GM21786 (cell line): Measurements from ENCODE around the gene ADGRE2.
"Not testable (repeated sequence)": the region's sequence is repeated elsewhere in the genome, so short reads cannot be mapped to it uniquely, and the experiment has no call there.

Source experiments
- ATAC-seq: cut with Tn5 transposase; IDR thresholded peaks from one replicate; pipeline ENCODE4 v1.9.1; 2021; ENCODE audit not compliant: unreplicated experiment

ADGRE2 gene

GRCh38 chr19:14780622-14781225 lies 2.4 kb upstream of the ADGRE2 start:
- not testable (repeated sequence) for ATAC-seq

- no peak for ATAC-seq
Observed at GRCh38 chr19:14779151-14779550, 791 bp upstream of the ADGRE2 start.

- ATAC-seq, result not testable (repeated sequence)
Observed at GRCh38 chr19:14777645-14778044, 715 bp downstream of the ADGRE2 start.

GRCh38 chr19:14775869-14776586 lies 2.3 kb downstream of the ADGRE2 start:
- no peak for ATAC-seq

- not testable (repeated sequence) for ATAC-seq
Observed at GRCh38 chr19:14775326-14775725, 3.0 kb downstream of the ADGRE2 start.

- no peak for ATAC-seq
Observed at GRCh38 chr19:14774373-14774772, 4.0 kb downstream of the ADGRE2 start.

GRCh38 chr19:14773722-14774121 lies 4.6 kb downstream of the ADGRE2 start:
- ATAC-seq, result not testable (repeated sequence)

GRCh38 chr19:14772995-14773394 lies 5.4 kb downstream of the ADGRE2 start:
- no peak for ATAC-seq

- ATAC-seq, result no peak
Observed at GRCh38 chr19:14772467-14772866, 5.9 kb downstream of the ADGRE2 start.

- no peak for ATAC-seq
Observed at GRCh38 chr19:14770944-14771839, 7.2 kb downstream of the ADGRE2 start.

GRCh38 chr19:14770136-14770535 lies 8.2 kb downstream of the ADGRE2 start:
- no peak for ATAC-seq

- ATAC-seq, result no peak
Observed at GRCh38 chr19:14769201-14769600, 9.2 kb downstream of the ADGRE2 start.

GRCh38 chr19:14768001-14768400 lies 10.4 kb downstream of the ADGRE2 start:
- no peak for ATAC-seq

- no peak for ATAC-seq
Observed at GRCh38 chr19:14767466-14767971, 10.8 kb downstream of the ADGRE2 start.

- ATAC-seq, result not testable (repeated sequence)
Observed at GRCh38 chr19:14765841-14766240, 12.5 kb downstream of the ADGRE2 start.

GRCh38 chr19:14765403-14765802 lies 13.0 kb downstream of the ADGRE2 start:
- not testable (repeated sequence) for ATAC-seq

GRCh38 chr19:14764401-14764800 lies 14.0 kb downstream of the ADGRE2 start:
- ATAC-seq, result no peak

- no peak for ATAC-seq
Observed at GRCh38 chr19:14763497-14764145, 14.7 kb downstream of the ADGRE2 start.

GRCh38 chr19:14762111-14762510 lies 16.2 kb downstream of the ADGRE2 start:
- ATAC-seq, result no peak

GRCh38 chr19:14761607-14762006 lies 16.8 kb downstream of the ADGRE2 start:
- no peak for ATAC-seq

GRCh38 chr19:14758816-14759215 lies 19.5 kb downstream of the ADGRE2 start:
- ATAC-seq, result no peak
